GM21526 (cell line): Measurements from ENCODE around the gene SPATA7.

ENCODE experiments used
- ATAC-seq: cut with Tn5 transposase; IDR thresholded peaks from one replicate; pipeline ENCODE4 v1.9.1; 2021; ENCODE audit warnings: moderate library complexity; ENCODE audit not compliant: unreplicated experiment, low FRiP score

Gene SPATA7

DNA sequence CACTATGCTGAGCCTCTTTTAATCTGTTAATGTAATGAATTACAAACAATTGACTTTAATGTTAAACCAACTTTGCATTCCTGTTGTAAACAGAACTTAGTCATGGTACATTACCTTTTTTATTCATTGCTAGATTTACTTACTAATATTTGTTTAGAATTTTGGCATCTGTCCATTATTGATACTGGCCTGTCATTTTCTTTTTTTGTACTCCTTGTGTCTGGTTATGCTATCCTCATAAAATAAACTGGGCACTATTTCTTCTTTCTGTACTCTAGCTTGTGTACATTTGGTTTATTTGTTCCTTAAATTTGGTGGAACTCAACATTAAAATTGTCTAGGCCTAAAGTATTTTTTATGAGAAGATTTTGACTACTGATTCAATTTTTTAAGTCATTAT is 32.1 kb downstream of the SPATA7 start:
- ATAC-seq: no peak

DNA sequence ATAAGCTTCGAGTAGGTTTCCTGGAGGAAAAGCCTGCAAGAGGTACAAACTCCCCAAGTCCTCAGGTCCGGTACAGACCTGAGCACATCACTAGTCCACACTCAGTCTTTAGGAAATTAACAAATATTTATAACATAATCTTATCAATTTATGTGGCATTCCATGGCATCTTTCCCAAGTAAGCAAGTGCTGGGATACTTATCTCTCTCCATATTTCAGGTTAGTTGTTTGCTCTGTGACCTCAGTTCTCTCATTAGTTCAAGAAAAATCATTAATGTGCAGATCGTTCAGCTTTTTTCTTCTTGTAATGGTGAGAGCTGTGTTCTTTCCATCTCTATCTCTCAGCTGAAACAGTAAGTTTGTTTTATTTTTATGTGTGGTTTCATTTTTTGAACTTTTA is 34.7 kb downstream of the SPATA7 start:
- ATAC-seq: no peak

DNA sequence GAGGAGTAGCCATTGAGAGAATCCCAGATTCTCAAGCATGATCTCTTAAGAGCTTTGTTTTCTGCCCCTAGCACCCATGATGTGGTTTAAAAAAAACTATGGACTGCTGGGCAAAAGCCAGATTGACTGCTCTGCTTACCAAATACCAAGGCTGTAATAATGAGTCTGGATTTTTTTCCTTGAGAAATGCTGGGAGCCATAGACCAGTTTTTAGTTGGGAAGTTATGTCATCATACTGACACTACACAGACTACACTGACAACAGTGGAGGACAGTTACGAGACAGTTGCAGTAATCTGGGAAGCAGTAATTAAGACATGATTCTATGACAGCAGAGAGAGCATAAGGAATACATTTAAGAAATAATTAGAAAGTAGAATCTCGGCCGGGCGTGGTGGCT is 35.8 kb downstream of the SPATA7 start:
- no peak for ATAC-seq

DNA sequence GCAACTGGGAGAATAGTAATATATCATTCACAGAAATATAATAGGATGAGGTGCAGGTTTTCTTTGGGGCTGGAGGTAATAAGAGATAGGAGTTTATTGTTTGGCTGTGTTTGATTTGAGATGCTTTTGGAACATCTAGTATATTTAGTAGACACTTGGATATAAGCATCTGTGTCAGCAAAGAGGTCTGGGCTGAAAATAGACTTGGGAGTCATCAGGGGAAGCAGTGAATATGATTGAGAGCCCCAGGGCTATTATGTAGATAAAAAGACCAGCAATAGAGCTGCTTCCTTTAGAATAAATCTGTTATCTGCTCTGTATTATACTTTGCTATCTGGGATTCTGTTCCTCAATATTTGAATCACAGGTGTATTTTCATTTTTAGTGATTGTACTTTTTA is 36.6 kb downstream of the SPATA7 start:
- ATAC-seq: no peak

DNA sequence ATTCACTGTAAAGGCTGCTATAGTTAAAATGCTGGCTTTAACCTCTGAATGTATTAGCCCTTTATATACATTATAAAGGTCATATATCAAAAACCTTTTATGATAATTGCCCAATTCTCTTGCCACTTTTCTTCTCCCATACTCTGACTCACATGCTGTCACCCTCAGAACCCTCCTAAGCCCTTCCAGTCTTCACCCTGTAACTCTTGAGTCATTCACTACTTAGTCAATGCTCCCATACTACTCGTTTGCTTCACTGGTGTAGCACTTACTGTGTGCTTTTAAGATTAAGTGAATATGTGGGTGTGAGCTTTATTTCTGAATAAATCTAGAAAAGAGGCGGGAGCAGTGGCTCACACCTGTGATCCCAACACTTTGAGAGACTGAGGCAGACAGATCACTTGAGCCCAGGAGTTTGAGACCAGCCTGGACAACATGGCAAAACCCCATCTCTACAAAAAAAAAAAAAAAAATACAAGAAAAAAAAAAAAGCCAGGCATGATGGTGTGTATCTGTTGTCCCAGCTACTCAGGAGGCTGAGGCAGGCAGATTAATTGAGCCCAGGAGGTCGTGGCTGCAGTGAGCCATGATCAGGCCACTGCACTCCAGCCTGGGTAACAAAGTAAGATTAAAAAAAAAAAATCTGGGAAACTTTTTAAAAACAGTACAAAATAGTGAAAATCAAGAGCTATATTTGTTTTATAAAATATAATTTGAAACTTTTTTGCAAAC is 37.6 kb downstream of the SPATA7 start:
- no peak for ATAC-seq

DNA sequence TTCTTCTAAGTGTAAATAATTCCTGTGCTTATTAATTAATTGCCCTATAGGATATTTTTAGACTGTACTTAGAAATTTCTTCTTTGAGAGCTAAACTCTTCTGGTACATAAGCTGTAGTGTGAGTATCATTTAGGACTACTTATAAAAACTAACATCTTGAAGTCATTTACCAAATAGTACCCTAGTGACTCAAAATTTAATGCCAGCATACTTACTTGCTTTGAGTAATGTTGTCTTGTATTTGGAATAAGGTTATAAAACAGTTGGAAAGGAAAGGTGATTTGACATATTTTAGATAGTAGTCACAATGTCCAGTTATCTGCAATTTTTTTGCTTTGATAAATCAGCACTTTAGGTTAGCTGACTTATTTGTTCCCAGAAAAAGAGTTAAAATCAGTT is 39.1 kb downstream of the SPATA7 start:
- ATAC-seq: no peak

DNA sequence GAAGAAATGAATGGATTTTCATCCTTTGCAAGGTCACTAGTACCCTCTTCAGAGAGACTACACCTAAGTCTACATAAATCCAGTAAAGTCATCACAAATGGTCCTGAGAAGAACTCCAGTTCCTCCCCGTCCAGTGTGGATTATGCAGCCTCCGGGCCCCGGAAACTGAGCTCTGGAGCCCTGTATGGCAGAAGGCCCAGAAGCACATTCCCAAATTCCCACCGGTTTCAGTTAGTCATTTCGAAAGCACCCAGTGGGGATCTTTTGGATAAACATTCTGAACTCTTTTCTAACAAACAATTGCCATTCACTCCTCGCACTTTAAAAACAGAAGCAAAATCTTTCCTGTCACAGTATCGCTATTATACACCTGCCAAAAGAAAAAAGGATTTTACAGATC is 40.8 kb downstream of the SPATA7 start:
- ATAC-seq: no peak

DNA sequence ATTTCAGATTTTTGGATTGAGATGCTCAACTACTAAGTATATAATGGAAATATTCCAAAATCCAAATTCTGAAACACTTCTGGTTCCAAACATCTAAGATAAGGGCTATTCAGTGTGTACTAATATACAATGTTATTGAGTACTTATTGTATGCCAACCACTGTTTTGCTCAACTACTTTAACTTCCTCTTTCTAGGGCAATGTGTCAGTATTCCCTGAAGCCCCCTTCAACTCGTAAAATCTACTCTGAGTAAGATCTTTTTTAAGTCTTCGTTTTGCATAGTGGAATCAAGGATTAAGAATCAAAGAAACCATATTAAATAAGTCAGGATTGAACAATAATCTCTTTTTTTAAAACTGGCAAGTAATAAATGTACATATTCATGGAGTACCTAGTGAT is 45.5 kb downstream of the SPATA7 start:
- ATAC-seq: no peak

DNA sequence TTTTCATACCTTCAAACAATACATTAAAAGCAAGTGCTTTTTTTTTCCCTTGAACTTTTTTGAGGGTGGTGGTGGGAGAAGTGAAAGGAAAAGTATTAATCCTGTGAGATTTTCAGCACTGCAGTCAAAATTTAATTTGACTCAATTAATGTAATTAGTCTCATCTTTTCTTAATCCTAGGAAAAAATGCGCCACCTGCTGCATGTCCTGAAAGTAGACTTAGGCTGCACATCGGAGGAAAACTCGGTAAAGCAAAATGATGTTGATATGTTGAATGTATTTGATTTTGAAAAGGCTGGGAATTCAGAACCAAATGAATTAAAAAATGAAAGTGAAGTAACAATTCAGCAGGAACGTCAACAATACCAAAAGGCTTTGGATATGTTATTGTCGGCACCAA is 52.2 kb downstream of the SPATA7 start:
- no peak for ATAC-seq

DNA sequence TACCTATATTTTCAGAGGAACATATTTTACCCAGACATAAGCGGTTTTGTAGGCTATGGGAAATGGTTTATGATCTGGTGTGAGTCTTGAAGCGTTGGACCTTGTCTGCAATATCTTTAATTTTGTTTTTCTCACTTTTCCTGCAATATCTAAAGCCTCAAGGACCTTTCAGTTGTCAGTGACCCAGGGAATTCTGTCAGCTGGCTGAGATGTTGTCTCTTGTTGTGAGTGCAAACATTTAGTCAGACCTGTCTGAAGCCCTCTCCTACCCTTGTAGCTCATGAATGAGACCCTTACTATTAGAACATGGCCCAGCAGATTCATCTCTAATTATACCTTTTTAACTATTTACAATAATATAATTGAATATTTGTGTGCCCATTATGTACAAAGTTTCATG is 53.6 kb downstream of the SPATA7 start:
- ATAC-seq: no peak

DNA sequence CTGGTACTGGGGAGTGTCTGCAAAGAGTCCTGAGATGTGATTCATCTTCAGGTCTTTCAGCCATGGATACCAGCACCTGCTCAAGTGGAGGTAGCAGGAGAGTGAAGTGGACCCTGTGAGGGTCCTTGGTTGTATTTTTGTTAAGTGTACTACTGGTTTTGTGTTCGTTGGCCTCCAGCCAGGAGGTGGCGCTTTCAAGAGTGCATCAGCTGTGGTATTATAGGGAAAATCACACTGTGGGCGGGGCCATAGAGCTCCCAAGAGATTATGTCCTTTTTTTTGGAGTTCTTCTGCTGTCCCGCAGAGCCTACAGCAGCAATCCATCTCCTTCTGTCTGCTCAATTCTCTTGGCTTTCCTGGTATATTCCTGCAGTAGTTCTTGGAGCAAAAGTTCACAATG is 66.8 kb downstream of the SPATA7 start:
- no peak for ATAC-seq

DNA sequence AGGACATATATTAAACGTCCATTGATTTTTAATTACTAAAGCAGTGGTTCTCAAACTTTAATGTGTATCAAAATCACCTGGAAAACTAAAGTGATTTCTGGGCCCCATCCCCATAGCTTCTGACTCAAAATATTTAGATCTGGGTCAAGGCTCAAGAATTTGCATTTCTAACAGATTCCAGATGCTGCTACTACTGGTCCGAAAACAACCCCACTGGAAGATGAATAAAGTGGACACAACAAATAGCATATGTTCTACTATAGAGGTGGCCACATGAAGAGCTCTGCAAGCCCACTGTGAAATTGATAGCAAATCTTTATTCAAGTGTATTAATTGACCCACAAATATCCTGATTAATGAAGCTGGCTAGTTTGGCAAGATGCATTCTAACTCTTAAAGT is 69.4 kb downstream of the SPATA7 start:
- no peak for ATAC-seq

DNA sequence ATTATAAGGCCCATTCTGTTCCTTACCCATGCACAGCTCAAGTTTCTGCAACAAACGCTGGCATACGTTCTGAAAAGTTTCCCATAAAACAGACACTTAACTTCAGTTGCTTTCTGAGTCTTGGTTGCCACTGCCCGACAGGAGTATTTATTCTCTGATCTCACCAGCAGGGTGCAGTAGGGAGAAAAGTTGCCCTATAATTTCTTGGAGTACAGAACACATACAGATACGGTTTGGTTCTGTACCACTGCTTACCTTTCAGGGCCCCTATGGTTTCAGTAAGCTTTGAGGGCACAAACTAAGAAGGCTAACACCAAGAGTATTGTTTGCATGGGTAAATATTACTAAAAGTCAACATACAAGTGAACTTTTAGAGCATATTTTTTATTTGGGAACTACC is 77.9 kb downstream of the SPATA7 start:
- peak; percentile 69 for ATAC-seq

DNA sequence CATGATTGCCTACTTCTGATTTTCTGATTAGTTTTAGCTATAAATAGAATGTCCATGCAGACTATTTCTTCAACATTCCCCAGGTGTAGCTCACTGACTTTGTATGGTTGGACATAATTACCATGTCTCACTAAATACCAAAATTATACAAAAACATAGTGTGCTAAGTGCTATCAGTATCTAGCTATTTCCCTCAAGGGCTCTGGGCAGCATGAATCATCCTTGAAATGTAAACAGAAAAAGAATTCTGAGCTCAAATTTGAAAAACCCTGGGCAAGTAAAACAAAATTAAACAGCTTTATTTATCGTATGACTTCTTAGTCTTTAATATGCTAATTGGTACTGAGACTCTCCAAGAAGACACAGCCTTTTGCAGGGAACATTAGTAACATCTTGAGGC is 82.9 kb downstream of the SPATA7 start:
- ATAC-seq: no peak

DNA sequence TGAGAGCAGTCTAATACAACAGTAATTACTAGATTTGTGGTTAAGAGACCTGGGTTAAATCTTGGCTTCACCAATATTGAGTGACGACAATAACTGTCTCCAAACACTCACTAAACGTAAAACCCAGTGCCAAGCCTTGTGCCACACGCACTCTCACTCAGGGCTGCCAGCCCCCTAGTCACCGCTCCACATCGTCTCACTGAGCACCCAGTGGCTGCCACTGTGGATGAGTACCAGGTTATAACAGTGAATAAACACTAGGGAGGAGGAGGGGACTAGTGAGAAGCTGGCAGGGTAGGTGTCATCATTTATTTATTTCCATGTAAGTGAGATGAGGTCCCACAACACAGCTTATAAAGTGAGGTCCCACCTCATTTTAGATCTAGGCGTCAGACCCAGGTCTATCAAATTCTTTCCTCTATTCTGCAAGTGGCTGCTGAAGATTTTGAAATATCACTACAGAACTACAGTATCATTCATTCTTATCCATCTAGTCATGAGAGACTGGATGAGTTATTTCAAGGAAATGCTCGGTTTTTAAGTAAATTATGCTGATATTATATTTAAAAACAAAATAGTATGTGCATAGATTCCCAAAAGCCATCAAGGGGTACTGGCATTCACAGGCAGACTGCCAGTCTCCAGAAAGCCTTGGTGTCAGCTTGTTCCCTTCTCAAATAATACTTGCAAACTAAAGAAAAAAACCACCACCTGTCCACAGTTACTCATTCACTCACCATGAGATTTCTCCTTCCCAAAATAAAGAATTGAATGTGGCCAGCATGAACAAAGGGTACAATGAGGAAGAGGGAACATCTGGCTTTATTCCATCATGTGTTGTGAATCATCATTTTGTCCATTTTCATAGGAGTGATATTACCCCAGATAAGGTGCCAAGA is 85.3 kb downstream of the SPATA7 start:
- no peak for ATAC-seq

DNA sequence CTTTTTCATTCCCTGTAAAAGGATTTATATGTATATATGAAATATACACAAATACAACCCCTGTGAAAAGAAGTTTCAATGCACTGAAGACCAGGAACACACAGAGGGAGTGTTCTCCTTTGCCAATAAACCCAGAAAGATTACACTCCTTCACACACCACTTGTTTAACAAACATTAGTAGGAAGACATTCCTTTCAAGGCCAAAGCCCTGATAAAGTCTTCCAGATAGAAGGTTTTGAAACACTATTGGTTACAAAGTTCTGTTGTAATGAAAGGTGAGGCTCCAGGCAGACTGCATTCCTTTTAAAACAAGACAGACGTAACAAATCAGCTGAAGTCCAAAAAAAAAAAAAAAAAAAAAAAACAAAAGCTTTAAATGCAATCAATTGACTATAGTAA is 88.3 kb downstream of the SPATA7 start:
- ATAC-seq: no peak

DNA sequence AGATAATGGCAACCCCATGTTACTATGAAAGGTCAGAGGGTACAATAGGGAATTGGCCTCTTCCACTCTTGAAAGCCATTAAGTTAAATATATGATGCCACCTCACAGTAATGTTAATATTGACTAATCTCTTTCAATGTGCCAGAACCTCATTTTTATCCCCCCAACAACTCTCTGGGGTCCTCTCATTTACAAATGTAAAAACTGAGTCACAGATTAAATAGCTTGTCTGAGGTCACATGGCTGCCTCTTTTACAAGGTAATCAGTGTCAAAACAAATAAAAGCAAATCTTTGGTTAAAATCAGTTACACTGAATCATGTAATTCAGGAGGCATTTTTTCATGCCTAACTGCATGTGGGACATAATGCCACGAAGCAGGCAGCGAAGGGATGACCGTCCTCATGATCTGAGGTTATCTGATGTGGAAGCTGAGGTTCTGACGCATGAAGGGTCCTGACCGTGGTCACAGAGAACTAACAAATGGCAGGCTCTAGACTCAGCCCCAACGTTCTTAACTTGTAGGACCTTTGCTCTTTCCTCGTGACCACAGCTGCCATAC is 90.8 kb downstream of the SPATA7 start:
- ATAC-seq: no peak

DNA sequence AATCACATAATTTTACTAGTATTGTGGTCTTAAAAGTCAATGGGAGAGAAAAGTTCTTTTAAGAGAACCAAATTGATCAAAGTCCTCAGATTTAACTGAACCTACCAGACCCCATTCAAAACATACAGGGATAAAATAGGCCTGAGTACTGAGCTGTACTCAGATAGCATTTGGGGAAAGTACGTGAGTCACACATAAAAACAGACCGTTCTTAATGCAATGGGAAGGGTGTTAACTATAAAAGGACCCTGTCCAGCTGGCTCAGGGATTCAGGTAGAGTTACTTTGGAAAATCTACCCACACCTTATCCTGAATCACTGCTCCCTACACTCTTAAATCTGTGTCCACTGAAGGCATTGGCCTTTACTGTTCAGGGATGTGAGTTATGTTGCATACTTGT is 91.4 kb downstream of the SPATA7 start:
- ATAC-seq: no peak

DNA sequence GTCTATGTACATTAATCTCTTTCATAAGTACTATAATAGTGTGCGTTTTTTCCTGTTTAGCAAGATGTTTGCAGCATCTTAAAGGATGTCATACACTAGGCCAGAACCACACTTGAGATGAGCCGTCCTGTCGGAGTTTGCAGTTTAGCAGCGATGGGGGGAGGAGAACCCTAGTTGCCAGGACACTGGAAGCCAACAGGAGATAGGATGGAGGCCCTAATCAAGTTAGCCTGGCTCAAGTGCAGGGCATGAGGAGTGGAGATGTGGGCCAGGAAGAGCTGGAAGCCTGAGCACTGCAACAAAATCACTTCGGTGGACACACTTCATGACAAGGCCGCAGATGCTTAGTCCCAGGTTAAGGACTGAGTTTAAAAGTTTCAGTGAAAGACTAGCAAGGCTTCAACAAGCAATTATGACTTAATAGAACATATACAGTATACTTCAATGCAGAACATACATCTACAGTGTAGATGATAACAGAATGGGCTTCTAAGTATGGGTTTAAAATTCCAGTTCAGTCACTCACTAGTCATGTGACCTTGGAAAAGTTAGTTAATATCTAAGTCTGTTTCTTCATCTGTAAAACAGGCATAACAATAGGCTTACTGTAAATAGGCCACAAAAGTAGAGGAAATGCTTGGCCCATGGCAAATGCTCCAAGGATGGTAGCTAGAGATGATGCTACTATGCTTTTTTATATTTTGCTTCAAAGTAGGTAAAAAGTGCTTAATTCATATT is 92.2 kb downstream of the SPATA7 start:
- ATAC-seq: no peak

DNA sequence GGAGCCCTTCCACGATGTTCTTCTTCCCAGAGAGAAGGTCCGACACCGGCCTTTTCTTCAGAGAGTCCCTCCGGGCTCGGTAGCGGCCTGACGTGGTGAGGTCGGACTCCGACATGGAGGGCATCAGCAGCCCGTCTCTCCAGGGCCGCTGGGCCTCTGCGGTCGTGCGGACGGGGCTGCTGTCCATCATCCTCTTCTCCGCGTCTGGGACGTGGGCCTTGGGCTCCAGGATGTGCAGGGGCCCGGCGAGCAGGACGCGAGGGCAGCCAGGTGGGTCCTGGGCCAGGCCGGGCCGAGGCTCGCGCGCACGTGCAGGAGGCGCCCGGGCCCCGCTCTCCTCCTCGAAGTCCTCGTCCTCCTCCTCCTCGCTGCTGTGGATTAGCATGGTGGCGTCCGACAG is 93.5 kb downstream of the SPATA7 start:
- no peak for ATAC-seq

DNA sequence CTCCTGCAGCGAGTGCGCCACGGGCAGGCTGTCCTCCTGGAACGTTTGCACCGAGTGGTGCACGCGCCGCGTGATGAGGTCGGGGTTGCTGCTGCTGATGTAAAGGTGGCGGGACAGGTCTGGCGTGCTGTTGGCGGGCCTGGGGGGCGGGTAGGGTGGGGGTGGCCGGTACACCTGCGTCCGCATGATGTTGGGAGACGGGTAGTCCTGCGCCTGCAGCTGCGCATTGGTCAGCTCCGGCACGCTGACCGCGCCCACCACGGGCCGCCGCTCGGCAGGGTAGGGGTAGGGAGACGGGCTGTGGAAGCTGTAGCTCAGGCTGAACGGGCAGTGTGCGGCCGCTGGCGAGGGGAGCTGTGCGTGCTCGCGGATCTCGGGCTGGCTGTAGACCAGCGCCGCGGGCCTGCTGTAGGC is 94.1 kb downstream of the SPATA7 start:
- no peak for ATAC-seq
